HepG2 (cell line): ENCODE data around the gene EPHA2. TPM values are rescaled to one million over a fixed set of nuclear protein-coding genes. Genes with fewer than 3 reads are reported as not detected.

Source experiments
- AGO1 ChIP-seq: fragments of 200-400 bp; formaldehyde crosslinking; IDR thresholded peaks from 2 replicates; pipeline ENCODE4 v1.6.1; 2017; ENCODE audit warnings: mild to moderate bottlenecking, low read depth, low read length, moderate library complexity; ENCODE audit not compliant: poor library complexity, severe bottlenecking
- CENPX ChIP-seq: sonication (generic); formaldehyde crosslinking; IDR thresholded peaks from 2 replicates; pipeline ENCODE4 v1.9.0; 2021; ENCODE audit warnings: mild to moderate bottlenecking, missing genetic modification reagents, moderate library complexity
- CHD2 ChIP-seq: IDR thresholded peaks from 2 replicates; pipeline ENCODE4 v1.6.1; 2011; ENCODE audit warnings: low read depth, low read length, improper control_type of control experiment
- DMTF1 ChIP-seq: sonication (generic); formaldehyde crosslinking; IDR thresholded peaks from 2 replicates; pipeline ENCODE4 v1.4.0; 2020; ENCODE audit warnings: mild to moderate bottlenecking, missing genetic modification reagents
- ELK4 ChIP-seq: sonication (generic); formaldehyde crosslinking; IDR thresholded peaks from 2 replicates; pipeline ENCODE4 v1.9.0; 2021; ENCODE audit warnings: missing genetic modification reagents, borderline replicate concordance
- JUND ChIP-seq: sonication (generic); formaldehyde crosslinking; IDR thresholded peaks from 2 replicates; pipeline ENCODE4 v1.8.0; 2022; ENCODE audit warnings: mild to moderate bottlenecking, missing genetic modification reagents
- KDM5B ChIP-seq: sonication (generic); formaldehyde crosslinking; IDR thresholded peaks from 2 replicates; pipeline ENCODE4 v1.4.0; 2020; ENCODE audit warnings: missing genetic modification reagents, mild to moderate bottlenecking, borderline replicate concordance
- NR0B2 ChIP-seq: sonication (generic); formaldehyde crosslinking; IDR thresholded peaks from 2 replicates; pipeline ENCODE4 v1.4.0; 2020; ENCODE audit warnings: mild to moderate bottlenecking, missing genetic modification reagents
- PAX8 ChIP-seq: sonication (generic); formaldehyde crosslinking; IDR thresholded peaks from 2 replicates; pipeline ENCODE4 v1.8.0; 2022; ENCODE audit warnings: mild to moderate bottlenecking, missing genetic modification reagents, borderline replicate concordance
- SIX4 ChIP-seq: sonication (generic); formaldehyde crosslinking; IDR thresholded peaks from 2 replicates; pipeline ENCODE4 v1.4.0; 2020; ENCODE audit warnings: missing genetic modification reagents
- ZNF350 ChIP-seq: sonication (generic); formaldehyde crosslinking; IDR thresholded peaks from 2 replicates; pipeline ENCODE4 v1.4.0; 2020; ENCODE audit warnings: mild to moderate bottlenecking, low read depth, missing genetic modification reagents, borderline replicate concordance
- ZUFSP ChIP-seq: sonication (generic); formaldehyde crosslinking; IDR thresholded peaks from 2 replicates; pipeline ENCODE4 v1.9.0; 2021; ENCODE audit warnings: missing genetic modification reagents, mild to moderate bottlenecking, borderline replicate concordance
- polyA plus RNA-seq, 8 experiments: library from polyadenylated mRNA; depleted of rRNA in 3 of 8; stranded (reverse) in 7 of 8; unstranded in 1 of 8; fragments of >200 nt; fragmentation: Illumina TruSeq in 4 of 8; extraction: Trizol in 4 of 8; gene quantifications; 2 replicates each; pipeline versions ENCODE4 v1.2.1 to v1.2.3, GENCODE V29; 2011 to 2016; ENCODE audit warnings: low read depth in 4 of 8, missing spikeins in 1 of 8, mixed read lengths in 1 of 8; ENCODE audit not compliant: insufficient read depth in 1 of 8
- total RNA-seq, 5 experiments: library from RNA; depleted of rRNA; stranded (reverse); fragments of >200 nt; fragmentation: Illumina TruSeq; extraction: Trizol; gene quantifications; 2 replicates each; pipeline ENCODE4 v1.2.3, GENCODE V29; 2016; ENCODE audit warnings: low read depth in 1 of 5
- TF ChIP-seq, protein P1 (sequence below): IDR thresholded peaks from 2 replicates; pipeline ENCODE4 v1.6.1; 2016; ENCODE audit warnings: low read depth, missing genetic modification reagents, missing compliant biosample characterization
- TF ChIP-seq, protein P2 (sequence below): sonication (generic); formaldehyde crosslinking; IDR thresholded peaks from 2 replicates; pipeline ENCODE4 v1.4.0; 2020; ENCODE audit warnings: missing genetic modification reagents

EPHA2 gene
- total and polyA plus RNA-seq, 2 of the 13 experiments (the other 11 are each of a cell fraction or from before 2014, with no cell fraction given), result 33.6 to 53.6 TPM

GRCh38 chr1:16145030-16145661, 10.7 kb downstream of the EPHA2 start (continued):
- TF ChIP-seq DMTF1, result no peak
- no peak for TF ChIP-seq ELK4 (CRISPR knock-in tag)
- TF ChIP-seq, protein P1, sequence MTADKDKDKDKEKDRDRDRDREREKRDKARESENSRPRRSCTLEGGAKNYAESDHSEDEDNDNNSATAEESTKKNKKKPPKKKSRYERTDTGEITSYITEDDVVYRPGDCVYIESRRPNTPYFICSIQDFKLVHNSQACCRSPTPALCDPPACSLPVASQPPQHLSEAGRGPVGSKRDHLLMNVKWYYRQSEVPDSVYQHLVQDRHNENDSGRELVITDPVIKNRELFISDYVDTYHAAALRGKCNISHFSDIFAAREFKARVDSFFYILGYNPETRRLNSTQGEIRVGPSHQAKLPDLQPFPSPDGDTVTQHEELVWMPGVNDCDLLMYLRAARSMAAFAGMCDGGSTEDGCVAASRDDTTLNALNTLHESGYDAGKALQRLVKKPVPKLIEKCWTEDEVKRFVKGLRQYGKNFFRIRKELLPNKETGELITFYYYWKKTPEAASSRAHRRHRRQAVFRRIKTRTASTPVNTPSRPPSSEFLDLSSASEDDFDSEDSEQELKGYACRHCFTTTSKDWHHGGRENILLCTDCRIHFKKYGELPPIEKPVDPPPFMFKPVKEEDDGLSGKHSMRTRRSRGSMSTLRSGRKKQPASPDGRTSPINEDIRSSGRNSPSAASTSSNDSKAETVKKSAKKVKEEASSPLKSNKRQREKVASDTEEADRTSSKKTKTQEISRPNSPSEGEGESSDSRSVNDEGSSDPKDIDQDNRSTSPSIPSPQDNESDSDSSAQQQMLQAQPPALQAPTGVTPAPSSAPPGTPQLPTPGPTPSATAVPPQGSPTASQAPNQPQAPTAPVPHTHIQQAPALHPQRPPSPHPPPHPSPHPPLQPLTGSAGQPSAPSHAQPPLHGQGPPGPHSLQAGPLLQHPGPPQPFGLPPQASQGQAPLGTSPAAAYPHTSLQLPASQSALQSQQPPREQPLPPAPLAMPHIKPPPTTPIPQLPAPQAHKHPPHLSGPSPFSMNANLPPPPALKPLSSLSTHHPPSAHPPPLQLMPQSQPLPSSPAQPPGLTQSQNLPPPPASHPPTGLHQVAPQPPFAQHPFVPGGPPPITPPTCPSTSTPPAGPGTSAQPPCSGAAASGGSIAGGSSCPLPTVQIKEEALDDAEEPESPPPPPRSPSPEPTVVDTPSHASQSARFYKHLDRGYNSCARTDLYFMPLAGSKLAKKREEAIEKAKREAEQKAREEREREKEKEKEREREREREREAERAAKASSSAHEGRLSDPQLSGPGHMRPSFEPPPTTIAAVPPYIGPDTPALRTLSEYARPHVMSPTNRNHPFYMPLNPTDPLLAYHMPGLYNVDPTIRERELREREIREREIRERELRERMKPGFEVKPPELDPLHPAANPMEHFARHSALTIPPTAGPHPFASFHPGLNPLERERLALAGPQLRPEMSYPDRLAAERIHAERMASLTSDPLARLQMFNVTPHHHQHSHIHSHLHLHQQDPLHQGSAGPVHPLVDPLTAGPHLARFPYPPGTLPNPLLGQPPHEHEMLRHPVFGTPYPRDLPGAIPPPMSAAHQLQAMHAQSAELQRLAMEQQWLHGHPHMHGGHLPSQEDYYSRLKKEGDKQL (CRISPR knock-in tag), result no peak
- TF ChIP-seq KDM5B (CRISPR knock-in tag), result no peak
- no peak for TF ChIP-seq CHD2
- no peak for TF ChIP-seq CENPX (CRISPR knock-in tag)
- TF ChIP-seq, protein P2, sequence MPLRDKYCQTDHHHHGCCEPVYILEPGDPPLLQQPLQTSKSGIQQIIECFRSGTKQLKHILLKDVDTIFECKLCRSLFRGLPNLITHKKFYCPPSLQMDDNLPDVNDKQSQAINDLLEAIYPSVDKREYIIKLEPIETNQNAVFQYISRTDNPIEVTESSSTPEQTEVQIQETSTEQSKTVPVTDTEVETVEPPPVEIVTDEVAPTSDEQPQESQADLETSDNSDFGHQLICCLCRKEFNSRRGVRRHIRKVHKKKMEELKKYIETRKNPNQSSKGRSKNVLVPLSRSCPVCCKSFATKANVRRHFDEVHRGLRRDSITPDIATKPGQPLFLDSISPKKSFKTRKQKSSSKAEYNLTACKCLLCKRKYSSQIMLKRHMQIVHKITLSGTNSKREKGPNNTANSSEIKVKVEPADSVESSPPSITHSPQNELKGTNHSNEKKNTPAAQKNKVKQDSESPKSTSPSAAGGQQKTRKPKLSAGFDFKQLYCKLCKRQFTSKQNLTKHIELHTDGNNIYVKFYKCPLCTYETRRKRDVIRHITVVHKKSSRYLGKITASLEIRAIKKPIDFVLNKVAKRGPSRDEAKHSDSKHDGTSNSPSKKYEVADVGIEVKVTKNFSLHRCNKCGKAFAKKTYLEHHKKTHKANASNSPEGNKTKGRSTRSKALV (CRISPR knock-in tag), result 0 out of 2 replicates have a peak, but pooled peaks have one; percentile 68
- no peak for TF ChIP-seq ZUFSP (CRISPR knock-in tag)
- TF ChIP-seq NR0B2 (CRISPR knock-in tag), result no peak
- no peak for TF ChIP-seq JUND (CRISPR knock-in tag)
- peak; percentile 12 for TF ChIP-seq AGO1
- 0 out of 2 replicates have a peak, but pooled peaks have one; percentile 48 for TF ChIP-seq PAX8 (CRISPR knock-in tag)
- no peak for TF ChIP-seq SIX4
- no peak for TF ChIP-seq ZNF350
